SU-DHL-6 (cell line): ENCODE results near the gene PRKCE.

Experiments used
- CTCF ChIP-seq: fragments of 200-600 bp; sonication (generic); IDR thresholded peaks from one replicate; pipeline ENCODE4 v1.5.1; 2017; ENCODE audit warnings: antibody characterized with exemption, mild to moderate bottlenecking, low read length, moderate library complexity; ENCODE audit not compliant: insufficient read depth, poor library complexity, severe bottlenecking
- EZH2phosphoT487 ChIP-seq: fragments of 200-600 bp; sonication (generic), shearing (Covaris generic); conservative IDR thresholded peaks from 2 replicates; pipeline ENCODE4 v1.6.1; 2018; ENCODE audit warnings: mild to moderate bottlenecking, antibody characterized with exemption, low read length, moderate library complexity, mixed read lengths

- TF ChIP-seq CTCF = no peak
- no peak for TF ChIP-seq EZH2phosphoT487
Measured at GRCh38 chr2:45850558-45850957, 199.1 kb downstream of the PRKCE start.
